Activated CD8-positive, alpha-beta memory T cell treated with anti-CD3 and anti-CD28 coated beads for 1 hour (primary cell): ENCODE results near the gene PKHD1.

Source experiments
- DNase-seq, 2 donors: peaks; one replicate each; pipeline ENCODE4 v3.0.0-alpha.2; 2020; ENCODE audit warnings: low read depth in 1 of 2; ENCODE audit errors: extremely low read depth in 1 of 2

Gene PKHD1

GRCh38 chr6:51718533-51718932 is 368.9 kb downstream of the PKHD1 start:
- no peak for DNase-seq

GRCh38 chr6:51717477-51717876 is 369.9 kb downstream of the PKHD1 start:
- no peak for DNase-seq

DNA sequence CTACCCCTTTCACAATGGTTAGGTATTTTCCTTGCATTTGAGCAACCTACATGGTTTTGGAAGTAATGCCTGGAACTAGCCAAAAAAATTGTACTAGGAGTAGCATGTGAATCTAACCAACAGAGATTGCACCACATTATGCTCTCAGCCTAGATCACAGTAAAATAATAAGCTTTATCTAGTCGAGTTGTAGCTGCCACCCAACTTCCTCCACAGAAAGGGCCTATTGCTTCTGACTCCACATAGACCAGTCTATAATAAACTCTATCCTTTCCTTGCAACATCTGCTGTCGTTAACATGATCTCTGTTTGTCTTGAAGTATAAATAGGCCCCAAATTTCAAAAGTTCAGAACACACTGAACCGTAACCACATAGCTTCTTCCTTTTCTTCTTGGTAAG is 375.5 kb downstream of the PKHD1 start:
- DNase-seq, result no peak

GRCh38 chr6:51706086-51706485 is 381.3 kb downstream of the PKHD1 start:
- DNase-seq, result no peak

- DNase-seq, result no peak
These were observed 382.4 kb downstream of the PKHD1 start for GRCh38 chr6:51704932-51705540.

- DNase-seq, result no peak
These were observed 384.6 kb downstream of the PKHD1 start for GRCh38 chr6:51702851-51703250.

DNA sequence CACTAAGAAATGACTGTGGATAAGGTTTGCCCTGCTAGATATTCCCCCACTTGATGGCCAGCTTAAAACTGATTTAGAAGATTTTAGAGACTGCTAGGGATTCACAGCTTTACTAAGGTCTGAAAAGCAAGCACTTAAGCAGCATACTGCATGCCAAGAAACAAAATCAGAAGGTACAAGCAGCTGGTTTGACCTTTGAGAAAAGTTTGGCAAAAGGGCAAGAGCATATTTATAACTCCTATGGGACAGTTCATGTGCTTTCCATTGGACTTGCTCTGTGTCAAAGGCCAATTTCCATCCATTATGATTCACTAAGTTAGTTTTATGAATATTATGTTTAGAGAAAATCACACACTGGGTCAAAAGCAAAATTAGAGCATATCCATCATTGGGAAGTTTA is 402.8 kb downstream of the PKHD1 start:
- DNase-seq, result no peak

DNA sequence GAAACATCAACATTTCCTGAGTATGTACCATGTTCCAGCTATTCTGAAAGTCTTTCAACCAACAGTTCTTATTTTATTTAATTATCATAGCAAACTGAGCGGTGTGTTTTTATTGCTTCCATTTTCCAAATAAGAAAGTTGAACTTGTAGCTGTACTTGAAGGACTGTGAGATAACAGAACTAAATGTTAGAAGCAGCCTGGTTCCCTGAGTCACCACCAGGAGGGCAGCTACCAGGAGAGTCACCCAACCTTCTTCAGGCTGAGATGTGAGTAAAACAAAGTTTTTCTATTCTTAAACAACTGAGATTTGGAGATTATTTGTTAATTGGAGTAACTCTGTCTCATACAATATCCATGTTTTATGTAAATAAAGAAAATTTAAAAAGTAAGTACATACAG is 403.4 kb downstream of the PKHD1 start:
- DNase-seq, result no peak

- DNase-seq, result no peak
These were observed 408.4 kb downstream of the PKHD1 start for GRCh38 chr6:51678905-51679620.

GRCh38 chr6:51678274-51678673 is 409.1 kb downstream of the PKHD1 start:
- DNase-seq, result no peak

- DNase-seq, result no peak
These were observed 411.5 kb downstream of the PKHD1 start for GRCh38 chr6:51675922-51676275.

- DNase-seq, result no peak
These were observed 412.1 kb downstream of the PKHD1 start for GRCh38 chr6:51675020-51675921.

DNA sequence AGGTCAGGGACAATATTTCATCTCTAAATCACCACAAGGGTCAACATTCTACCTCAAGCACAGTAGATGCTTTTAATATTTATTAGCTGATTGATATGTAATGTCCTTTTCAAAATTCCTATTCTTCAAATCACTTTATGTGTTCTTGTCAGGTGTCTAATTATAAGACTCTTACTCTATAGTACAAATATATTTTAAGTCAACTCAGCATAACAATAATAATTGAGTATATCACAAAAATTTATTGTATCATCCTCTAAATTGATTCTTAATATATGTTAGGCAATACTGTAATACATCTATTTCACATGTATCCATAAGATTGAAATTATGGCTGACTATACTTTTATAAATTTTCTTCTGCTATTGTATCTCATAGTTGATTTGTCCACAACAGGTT is 423.9 kb downstream of the PKHD1 start:
- no peak for DNase-seq

DNA sequence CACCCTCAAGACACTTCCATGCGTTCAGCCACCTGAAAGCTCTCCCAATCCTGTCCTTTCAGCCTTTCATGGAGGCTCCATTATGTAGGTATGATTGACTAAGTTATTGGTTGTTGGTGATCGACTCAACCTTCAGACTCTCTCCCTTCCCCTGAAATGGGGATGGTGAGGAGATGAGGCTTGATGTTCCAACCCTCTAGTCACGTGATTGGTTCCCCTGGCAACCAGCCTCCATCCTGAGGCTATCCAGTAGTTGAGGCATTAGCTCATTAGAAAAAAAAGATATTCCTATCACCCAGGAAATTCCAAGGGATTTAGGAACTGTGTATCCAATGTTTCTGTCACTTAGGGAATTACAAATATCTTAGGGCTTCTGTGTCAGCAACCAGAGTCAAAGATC is 426.6 kb downstream of the PKHD1 start:
- no peak for DNase-seq

- no peak for DNase-seq
These were observed 429.9 kb downstream of the PKHD1 start for GRCh38 chr6:51657491-51657890.

DNA sequence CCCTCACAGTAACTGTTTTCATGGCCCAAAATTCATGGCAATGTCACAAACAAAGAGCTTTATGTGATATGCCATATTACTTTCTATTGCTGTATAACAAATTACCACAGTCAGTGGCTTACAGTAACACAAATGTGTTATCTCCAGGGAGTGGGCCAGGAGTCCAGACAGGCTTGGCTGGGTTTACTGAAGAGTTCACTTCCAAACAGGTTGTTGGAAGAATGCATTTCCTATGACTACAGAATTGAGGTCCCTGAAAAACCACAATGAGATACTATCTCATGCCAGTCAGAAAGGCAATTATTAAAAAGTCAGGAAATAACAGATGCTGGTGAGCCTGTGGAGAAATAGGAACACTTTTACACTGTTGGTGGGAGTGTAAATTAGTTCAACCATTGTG is 431.9 kb downstream of the PKHD1 start:
- no peak for DNase-seq

GRCh38 chr6:51654647-51655046 is 432.8 kb downstream of the PKHD1 start:
- DNase-seq, result no peak

- DNase-seq, result no peak
These were observed 436.1 kb downstream of the PKHD1 start for GRCh38 chr6:51651132-51651817.

DNA sequence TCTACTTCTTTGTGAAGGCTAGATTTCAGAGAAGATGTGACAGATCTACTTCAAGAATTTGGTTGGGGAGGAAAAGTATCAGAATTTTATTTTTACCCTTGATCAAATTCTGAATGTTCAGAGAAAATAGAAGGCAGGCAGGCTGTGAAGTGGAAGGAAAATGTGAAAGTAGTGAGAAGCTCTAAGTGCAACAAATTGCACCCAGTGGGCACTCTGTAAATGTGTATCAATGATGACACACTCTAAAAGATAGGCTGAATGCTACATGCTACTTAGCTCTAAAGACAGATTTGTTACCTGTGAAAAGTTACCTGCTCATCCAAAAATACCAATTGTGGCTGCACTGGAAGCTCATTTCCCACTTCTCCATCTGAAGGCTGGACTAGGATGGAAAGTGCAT is 438.6 kb downstream of the PKHD1 start:
- no peak for DNase-seq

DNA sequence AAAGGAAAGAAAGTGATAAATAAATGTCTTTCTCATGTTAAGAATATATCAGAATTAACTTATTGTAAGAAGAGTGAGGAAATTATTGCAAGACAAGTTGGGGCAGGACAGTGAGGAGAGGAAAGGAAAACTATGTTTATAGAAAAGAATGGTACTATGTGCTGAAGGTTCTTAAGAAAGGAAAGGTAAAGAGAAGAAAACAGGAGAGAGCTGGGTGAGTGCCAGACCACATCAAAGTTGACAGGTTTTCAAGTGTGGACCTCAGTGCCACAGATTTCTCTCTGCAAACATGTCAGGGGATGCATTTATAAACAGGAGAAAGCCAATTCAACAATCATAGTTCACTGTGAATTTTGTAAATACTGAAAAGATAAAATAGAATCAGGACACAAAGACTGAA is 439.2 kb downstream of the PKHD1 start:
- no peak for DNase-seq

DNA sequence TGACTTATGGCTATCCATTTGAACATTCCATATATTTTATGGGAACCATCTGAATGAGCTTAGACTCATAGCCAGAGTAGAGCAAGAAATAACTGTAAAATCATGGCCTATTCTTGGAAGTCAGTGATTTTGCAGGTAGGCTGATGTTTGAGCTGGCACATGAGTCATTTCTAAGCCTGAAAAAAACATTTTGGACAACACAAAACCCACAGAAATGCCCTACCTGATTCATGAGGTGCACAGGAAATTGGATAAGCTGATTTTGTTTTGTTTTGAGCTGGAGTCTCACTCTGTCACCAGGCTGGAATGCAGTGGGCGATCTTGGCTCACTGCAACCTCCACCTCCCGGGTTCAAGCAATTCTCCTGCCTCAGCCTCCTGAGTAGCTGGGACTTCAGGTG is 443.0 kb downstream of the PKHD1 start:
- no peak for DNase-seq
